ENCODE data around the gene PRSS50. TPM values are rescaled to one million over a fixed set of nuclear protein-coding genes. Genes with fewer than 3 reads are reported as not detected.

Gene PRSS50
- total and polyA plus RNA-seq, 4 donors = 0.02 to 0.33 (median 0.25) TPM; not detected in 1

DNA sequence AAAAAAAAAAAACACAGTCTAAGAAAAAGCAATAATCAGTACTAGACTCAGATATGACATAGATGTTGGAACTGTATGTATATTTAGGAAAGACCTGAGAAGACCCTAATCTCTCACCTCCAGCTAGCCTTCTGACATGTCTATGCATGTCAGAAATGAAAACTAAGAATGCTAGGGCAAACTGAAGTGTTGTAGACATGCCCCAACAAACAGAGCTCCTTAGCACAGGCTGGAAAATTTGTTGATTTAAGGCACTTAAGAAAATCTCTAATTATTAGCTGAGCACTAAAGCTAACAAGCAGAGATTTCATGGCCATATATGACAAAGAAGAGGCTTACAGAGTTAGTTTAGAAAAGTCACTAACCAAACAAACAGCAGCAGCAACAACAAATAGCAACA, 45.5 kb upstream of the PRSS50 start:
- Histone ChIP-seq H3K4me3 (ENCODE audit: low read depth in 1 of 3, low read length in 3 of 3) (no peak overlapping the region), H3K36me3 (ENCODE audit: control insufficient read depth in 4 of 4, insufficient read depth in 3 of 4, low read depth in 1 of 4, low read length in 3 of 4) (no peaks in the 10 kb centered on the region), H3K27ac (ENCODE audit: low read depth in 1 of 2, low read length in 2 of 2) (no peak overlapping the region), H3K9ac (ENCODE audit: low read depth in 1 of 2, low read length in 2 of 2) (no peak overlapping the region), H3K9me3 (ENCODE audit: control insufficient read depth in 4 of 4, low read length in 3 of 4) (peaks cover 0 to 5% (median 2%) of the 10 kb centered on the region in 4 donors), H3K4me1 (ENCODE audit: control insufficient read depth in 4 of 4, insufficient read depth in 4 of 4, low read length in 3 of 4) (no peaks in the 10 kb centered on the region), H3K27me3 (ENCODE audit: control insufficient read depth in 4 of 4, insufficient read depth in 4 of 4, low read length in 3 of 4) (no peaks in the 10 kb centered on the region)
- TF ChIP-seq RXRA (IDR thresholded peaks at IDR 0.05) = no peak
- no peak for TF ChIP-seq RAD21 (IDR thresholded peaks at IDR 0.05)
- TF ChIP-seq, protein P1, sequence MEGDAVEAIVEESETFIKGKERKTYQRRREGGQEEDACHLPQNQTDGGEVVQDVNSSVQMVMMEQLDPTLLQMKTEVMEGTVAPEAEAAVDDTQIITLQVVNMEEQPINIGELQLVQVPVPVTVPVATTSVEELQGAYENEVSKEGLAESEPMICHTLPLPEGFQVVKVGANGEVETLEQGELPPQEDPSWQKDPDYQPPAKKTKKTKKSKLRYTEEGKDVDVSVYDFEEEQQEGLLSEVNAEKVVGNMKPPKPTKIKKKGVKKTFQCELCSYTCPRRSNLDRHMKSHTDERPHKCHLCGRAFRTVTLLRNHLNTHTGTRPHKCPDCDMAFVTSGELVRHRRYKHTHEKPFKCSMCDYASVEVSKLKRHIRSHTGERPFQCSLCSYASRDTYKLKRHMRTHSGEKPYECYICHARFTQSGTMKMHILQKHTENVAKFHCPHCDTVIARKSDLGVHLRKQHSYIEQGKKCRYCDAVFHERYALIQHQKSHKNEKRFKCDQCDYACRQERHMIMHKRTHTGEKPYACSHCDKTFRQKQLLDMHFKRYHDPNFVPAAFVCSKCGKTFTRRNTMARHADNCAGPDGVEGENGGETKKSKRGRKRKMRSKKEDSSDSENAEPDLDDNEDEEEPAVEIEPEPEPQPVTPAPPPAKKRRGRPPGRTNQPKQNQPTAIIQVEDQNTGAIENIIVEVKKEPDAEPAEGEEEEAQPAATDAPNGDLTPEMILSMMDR (IDR thresholded peaks at IDR 0.05; ENCODE audit: low read depth, low read length, missing input control) = no peak
- TF ChIP-seq, protein P2, sequence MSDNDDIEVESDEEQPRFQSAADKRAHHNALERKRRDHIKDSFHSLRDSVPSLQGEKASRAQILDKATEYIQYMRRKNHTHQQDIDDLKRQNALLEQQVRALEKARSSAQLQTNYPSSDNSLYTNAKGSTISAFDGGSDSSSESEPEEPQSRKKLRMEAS (IDR thresholded peaks at IDR 0.05) = no peak
- no peak for TF ChIP-seq FOXA2 (IDR thresholded peaks at IDR 0.05)
- TF ChIP-seq FOXA1 (IDR thresholded peaks at IDR 0.05) = no peak
- TF ChIP-seq JUND (IDR thresholded peaks at IDR 0.05) = no peak
- no peak for TF ChIP-seq GABPA (IDR thresholded peaks at IDR 0.05 in 1 of 2, conservative IDR thresholded peaks at IDR 0.05 in 1 of 2)
- TF ChIP-seq TAF1 (conservative IDR thresholded peaks at IDR 0.05) = no peak
- TF ChIP-seq, protein P3, sequence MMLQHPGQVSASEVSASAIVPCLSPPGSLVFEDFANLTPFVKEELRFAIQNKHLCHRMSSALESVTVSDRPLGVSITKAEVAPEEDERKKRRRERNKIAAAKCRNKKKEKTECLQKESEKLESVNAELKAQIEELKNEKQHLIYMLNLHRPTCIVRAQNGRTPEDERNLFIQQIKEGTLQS (IDR thresholded peaks at IDR 0.05) = no peak
- no peak for TF ChIP-seq NR2F2 (IDR thresholded peaks at IDR 0.05)
- TF ChIP-seq SP1 (IDR thresholded peaks at IDR 0.05) = no peak
- no peak for TF ChIP-seq YY1 (IDR thresholded peaks at IDR 0.05)
- TF ChIP-seq HNF4A (conservative IDR thresholded peaks at IDR 0.05) = no peak
- TF ChIP-seq, protein P4, sequence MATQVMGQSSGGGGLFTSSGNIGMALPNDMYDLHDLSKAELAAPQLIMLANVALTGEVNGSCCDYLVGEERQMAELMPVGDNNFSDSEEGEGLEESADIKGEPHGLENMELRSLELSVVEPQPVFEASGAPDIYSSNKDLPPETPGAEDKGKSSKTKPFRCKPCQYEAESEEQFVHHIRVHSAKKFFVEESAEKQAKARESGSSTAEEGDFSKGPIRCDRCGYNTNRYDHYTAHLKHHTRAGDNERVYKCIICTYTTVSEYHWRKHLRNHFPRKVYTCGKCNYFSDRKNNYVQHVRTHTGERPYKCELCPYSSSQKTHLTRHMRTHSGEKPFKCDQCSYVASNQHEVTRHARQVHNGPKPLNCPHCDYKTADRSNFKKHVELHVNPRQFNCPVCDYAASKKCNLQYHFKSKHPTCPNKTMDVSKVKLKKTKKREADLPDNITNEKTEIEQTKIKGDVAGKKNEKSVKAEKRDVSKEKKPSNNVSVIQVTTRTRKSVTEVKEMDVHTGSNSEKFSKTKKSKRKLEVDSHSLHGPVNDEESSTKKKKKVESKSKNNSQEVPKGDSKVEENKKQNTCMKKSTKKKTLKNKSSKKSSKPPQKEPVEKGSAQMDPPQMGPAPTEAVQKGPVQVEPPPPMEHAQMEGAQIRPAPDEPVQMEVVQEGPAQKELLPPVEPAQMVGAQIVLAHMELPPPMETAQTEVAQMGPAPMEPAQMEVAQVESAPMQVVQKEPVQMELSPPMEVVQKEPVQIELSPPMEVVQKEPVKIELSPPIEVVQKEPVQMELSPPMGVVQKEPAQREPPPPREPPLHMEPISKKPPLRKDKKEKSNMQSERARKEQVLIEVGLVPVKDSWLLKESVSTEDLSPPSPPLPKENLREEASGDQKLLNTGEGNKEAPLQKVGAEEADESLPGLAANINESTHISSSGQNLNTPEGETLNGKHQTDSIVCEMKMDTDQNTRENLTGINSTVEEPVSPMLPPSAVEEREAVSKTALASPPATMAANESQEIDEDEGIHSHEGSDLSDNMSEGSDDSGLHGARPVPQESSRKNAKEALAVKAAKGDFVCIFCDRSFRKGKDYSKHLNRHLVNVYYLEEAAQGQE (IDR thresholded peaks at IDR 0.05) = no peak
- DNase-seq (ENCODE audit: low spot score) = no peak

DNA sequence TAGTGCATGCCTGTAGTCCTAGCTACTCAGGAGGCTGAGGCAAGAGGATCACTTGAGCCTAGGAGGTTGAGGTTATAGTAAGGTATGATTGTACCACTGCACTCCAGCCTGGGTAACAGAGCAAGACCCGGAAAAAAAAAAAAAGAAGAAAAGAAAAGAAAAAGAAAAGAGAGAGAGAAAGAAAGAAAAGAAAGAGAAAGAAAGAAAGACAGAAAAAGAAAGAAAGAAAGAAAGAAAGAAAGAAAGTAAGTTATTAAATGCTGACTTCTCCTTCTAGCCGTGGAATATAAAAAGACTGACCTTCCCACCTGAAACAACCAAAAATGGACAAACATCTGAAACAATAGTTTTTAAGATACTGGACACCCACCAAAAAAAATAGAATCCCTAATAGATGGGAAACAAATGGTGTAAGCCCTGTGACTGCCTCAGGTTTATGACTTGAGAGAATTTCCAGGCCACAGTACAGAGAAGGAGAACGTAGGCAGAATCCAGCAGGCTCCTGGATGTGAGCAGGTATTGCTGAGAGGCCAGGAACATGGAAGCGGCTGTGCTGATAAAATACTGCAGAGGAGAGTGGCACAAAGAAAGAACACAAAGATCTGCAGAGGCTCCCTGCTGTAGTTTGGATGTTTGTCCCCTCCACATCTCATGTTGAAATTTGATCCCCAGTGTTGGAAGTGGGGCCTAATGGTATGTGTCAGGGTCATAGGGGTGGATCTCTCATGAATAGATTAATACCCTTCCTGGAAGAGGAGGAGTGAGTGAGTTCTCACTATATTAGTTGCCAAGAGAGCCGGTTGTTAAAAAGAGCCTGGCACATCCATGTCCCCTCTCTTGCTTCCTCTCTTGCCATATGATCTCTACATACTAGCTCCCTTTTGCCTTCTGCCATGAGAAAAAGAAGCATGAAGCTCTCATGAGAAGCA, 41.8 kb upstream of the PRSS50 start:
- 92% methylated on average over 5 of the region's 5 CpGs for WGBS
- no peak for DNase-seq (ENCODE audit: low spot score)
- no peak for TF ChIP-seq NR2F2 (IDR thresholded peaks at IDR 0.05)
- no peak for TF ChIP-seq JUND (IDR thresholded peaks at IDR 0.05)
- TF ChIP-seq, protein P5, sequence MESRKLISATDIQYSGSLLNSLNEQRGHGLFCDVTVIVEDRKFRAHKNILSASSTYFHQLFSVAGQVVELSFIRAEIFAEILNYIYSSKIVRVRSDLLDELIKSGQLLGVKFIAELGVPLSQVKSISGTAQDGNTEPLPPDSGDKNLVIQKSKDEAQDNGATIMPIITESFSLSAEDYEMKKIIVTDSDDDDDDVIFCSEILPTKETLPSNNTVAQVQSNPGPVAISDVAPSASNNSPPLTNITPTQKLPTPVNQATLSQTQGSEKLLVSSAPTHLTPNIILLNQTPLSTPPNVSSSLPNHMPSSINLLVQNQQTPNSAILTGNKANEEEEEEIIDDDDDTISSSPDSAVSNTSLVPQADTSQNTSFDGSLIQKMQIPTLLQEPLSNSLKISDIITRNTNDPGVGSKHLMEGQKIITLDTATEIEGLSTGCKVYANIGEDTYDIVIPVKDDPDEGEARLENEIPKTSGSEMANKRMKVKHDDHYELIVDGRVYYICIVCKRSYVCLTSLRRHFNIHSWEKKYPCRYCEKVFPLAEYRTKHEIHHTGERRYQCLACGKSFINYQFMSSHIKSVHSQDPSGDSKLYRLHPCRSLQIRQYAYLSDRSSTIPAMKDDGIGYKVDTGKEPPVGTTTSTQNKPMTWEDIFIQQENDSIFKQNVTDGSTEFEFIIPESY (IDR thresholded peaks at IDR 0.05) = no peak
- TF ChIP-seq, protein P3 (IDR thresholded peaks at IDR 0.05) = no peak
- no peak for TF ChIP-seq SP1 (IDR thresholded peaks at IDR 0.05)
- TF ChIP-seq RXRA (IDR thresholded peaks at IDR 0.05) = no peak
- no peak for TF ChIP-seq FOXA1 (IDR thresholded peaks at IDR 0.05)
- TF ChIP-seq RAD21 (IDR thresholded peaks at IDR 0.05) = no peak
- no peak for TF ChIP-seq TAF1 (conservative IDR thresholded peaks at IDR 0.05)
- TF ChIP-seq GABPA (IDR thresholded peaks at IDR 0.05 in 1 of 2, conservative IDR thresholded peaks at IDR 0.05 in 1 of 2) = no peak
- TF ChIP-seq, protein P4 (IDR thresholded peaks at IDR 0.05) = no peak
- Histone ChIP-seq H3K36me3 (ENCODE audit: control insufficient read depth in 4 of 4, insufficient read depth in 3 of 4, low read depth in 1 of 4, low read length in 3 of 4) (no peaks in the 10 kb centered on the region), H3K4me1 (ENCODE audit: control insufficient read depth in 4 of 4, insufficient read depth in 4 of 4, low read length in 3 of 4) (peaks cover 0 to 2% (median 0%) of the 10 kb centered on the region in 4 donors), H3K27me3 (ENCODE audit: control insufficient read depth in 4 of 4, insufficient read depth in 4 of 4, low read length in 3 of 4) (no peaks in the 10 kb centered on the region), H3K9ac (ENCODE audit: low read depth in 1 of 2, low read length in 2 of 2) (no peak overlapping the region), H3K27ac (ENCODE audit: low read depth in 1 of 2, low read length in 2 of 2) (no peak overlapping the region), H3K4me3 (ENCODE audit: low read depth in 1 of 3, low read length in 3 of 3) (no peak overlapping the region), H3K9me3 (ENCODE audit: control insufficient read depth in 4 of 4, low read length in 3 of 4) (peaks cover 0 to 2% (median 0%) of the 10 kb centered on the region in 4 donors)

Data from liver (tissue), 9 donors.